Ramos (cell line): ENCODE data around the gene COQ9.
"Not testable (repeated sequence)": the region's sequence is repeated elsewhere in the genome, so short reads cannot be mapped to it uniquely, and the experiment has no call there.

ENCODE experiments used
- in situ Hi-C: fragments of 300-500 bp; cut with MboI; formaldehyde crosslinking; loops from one replicate; pipeline ENCODE4 v1.14.3; 2022; ENCODE audit warnings: low sequenced_read_pairs; ENCODE audit not compliant: unreplicated experiment

The COQ9 gene, protein sequence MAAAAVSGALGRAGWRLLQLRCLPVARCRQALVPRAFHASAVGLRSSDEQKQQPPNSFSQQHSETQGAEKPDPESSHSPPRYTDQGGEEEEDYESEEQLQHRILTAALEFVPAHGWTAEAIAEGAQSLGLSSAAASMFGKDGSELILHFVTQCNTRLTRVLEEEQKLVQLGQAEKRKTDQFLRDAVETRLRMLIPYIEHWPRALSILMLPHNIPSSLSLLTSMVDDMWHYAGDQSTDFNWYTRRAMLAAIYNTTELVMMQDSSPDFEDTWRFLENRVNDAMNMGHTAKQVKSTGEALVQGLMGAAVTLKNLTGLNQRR

DNA sequence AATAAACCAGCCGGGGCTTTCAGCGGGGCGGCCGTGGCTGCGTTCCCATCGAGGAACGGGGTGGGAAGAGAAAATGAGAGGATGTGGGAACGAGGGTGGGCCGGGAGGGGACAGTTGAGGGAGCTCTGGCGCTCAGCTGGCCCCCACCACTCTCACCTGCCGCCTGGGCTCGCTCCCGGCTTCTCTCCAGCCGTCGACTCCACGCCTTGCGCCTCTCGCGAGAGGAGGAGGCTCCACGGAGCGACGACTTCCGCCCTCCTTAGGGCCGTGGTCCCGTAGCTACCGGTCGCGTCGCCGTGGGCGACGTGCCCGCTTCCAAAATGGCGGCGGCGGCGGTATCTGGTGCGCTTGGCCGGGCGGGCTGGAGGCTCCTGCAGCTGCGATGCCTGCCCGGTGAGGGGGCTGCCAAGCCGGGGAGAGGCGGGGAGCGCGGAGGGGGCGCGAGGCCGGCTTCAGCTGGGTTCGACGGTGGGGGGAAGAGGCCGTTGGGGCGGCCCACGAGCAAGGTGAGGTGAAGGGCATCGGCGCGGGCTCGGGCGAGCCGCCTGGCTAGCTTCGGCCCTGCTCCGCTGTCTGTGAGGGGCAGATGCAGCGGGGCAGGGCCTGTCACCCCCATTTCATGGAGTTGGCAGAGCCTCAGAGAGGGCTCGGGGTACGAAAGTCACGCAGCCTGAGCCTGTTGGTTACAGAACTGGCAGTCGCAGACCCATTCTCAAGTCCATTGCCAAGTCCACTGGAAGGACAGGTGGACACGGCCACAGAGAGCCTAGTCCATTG lies at the start of gene COQ9, which contains the start of gene CIAPIN1:
Gene COQ9, plus strand, starts transcription at position 294 of the 777 bp plus-strand sequence. Its CDS starts 27 bp downstream, at position 321.
Gene CIAPIN1, minus strand, starts transcription at position 200 of the 777 bp plus-strand sequence. CDS start 6,457 bp downstream, outside the sequence.
- in situ Hi-C loops = no loop called here

DNA sequence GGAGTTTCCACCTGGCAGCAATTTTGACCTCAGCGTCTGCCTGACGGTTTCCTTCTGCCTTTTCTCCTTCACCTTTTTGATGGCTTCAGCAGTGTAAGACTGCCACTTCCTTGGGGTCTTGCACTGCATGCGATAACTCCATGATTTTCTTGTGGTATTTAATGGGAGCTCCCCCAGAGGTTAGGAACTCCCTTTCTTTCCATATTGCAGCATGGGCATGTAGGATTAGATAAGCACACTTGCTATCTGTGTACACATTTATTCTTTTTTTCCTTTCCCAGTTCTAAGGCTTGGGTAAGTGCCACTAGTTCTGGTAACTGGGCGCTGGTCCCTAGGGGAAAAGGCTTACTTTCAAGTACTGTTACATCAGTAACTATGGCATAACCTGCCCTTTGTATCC lies 49.8 kb upstream of the COQ9 start:
- in situ Hi-C loops = not testable (repeated sequence)

DNA sequence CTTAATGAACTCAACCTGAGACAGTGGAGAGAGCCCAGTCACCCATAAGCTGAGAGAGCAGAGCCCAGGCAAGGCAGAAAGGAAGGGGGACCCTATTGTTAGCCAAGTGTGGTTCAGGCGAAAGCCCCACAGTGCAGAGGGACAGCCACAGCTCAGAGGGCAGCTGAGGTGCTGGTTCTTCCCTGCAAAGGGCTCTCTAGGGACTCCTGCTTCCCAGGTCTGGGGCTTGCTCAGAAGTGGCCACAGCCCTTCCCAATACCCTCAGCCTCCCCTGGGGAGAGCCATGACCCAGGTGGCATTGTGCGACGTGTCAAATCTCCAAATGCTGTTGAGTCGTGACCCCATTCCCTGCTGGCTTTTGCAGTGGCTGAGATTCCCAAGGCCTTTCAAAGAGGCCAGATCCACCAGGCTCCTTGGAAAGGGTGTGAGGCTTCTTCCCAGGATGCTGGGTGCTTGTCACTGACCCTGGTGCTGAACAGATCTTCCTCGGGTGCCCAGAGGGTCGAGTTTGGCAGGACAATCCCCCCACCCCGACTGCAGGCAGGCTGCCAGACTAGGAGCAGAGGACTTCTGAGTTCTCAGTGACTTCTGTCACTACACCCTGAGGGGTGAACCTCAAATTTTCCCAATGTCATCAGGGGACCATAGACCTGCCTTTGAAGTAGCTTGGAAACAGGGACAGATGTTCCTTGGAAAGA lies 45.2 kb upstream of the COQ9 start:
- in situ Hi-C loops = no loop called here

DNA sequence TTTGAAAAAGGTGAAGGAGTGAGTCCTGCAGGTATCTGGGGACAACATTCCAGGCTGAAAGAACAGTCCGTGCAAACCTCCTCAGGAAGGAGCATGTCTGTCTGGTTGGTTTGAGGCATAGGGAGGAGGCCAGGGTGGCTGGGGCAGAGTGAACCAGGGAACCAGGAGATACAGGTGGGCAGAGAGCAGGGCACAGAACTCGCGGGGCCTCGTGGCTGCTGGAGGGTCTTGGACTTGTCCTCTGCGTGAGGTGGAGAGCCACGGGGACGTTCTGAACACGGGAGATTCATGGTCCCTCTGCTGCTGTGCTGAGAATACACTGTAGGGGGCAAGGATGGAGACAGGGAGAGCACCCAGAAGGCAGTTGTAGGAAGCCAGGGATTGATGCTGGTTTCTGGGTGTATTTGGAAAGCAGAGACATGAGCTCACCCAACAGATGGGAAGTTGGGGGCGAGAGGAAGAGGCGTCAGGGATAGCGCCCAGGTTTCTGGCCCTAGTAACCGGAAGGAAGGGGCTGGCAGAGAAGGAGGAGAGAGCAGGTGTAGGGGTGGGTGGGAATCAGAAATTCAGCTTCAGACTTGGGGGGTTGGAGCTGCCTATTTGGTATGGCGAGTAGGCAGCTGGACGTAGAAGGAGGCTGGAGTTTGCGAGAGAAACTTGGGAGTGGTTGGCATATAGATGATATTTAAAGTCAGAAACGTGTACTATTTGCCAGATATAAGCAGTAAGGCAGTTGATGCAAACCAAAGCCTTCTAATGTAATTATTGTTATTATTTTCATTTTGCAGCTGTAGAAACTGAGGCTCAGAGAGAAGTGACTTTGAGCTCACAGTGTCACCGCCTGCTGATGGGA lies 43.1 kb upstream of the COQ9 start, which contains the start of gene CCL17:
Gene CCL17, plus strand, starts transcription at position 803 of the 853 bp plus-strand sequence. CDS start 9,166 bp downstream, outside the sequence.
- in situ Hi-C loops = no loop called here

DNA sequence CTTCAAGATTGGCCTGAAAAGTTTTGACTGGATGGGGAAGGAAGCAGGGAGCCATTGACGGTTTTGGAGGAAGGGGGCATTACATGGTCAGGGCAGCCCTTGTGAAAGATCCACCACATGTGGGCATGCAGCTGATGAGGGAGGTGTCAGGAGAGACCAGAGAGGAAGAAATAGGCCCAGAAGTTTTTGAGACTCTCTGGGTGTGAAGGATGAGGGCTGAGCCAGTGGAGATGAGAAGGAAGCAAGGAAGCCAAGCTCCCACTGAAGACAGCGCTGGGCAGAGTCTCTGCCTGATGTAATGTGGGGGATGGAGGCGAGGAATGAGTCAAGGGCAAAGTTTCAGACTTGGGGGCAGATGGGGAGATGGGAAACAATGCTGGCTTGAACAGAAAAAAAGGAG lies 42.2 kb upstream of the COQ9 start:
- in situ Hi-C loops = no loop called here

DNA sequence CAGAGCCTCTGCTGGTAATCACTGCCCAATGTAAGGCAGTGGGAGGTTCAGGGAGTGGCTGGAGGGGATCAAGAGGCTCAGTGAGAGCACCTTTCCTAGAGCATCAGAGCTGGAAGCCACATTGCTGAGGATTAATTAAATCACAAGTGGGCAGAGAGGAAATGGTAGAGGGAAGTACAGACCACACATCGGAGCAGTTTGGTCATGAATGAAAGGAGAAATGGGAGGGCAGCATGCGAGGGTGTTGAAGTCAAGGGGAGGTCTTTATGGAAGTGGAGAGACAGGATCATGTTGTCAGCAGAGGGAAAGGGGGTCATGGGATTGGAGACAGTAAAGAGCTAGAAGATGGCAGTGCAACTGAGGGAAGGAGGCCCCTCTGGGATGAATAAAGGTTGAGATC lies 40.4 kb upstream of the COQ9 start:
- in situ Hi-C loops = no loop called here

DNA sequence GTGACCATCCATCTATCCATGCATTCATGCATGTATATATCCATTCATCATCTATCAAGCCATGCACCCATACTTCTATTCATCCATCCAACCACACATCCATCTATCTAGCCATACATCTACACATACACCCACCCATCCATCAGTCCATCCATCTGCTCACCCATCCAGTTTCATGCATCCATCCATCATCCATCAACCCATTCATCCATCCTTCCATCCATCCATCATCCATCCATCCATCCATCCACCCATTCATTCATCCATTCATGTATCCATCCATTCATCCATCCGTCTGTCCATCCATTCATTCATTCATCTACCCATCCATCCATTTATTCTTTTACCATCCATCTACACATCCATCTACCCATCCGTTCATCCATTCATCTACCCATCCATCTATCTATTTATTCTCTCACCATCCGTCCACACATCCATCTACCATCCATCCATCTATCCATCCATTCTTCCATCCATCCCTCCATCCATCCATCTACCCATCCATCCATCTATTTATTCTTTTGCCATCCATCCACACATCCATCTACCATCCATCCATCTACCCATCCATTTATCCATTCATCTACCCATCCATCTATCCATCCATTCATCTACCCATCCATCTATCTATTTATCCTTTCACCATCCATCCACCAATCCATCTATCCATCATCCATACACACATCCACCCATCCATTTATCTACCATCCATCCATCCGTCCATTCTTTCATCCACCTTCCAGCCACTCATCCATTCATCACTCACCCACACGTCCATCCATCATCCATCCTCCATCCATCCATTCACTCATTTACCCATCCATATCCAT lies 39.5 kb upstream of the COQ9 start:
- in situ Hi-C loops = no loop called here

DNA sequence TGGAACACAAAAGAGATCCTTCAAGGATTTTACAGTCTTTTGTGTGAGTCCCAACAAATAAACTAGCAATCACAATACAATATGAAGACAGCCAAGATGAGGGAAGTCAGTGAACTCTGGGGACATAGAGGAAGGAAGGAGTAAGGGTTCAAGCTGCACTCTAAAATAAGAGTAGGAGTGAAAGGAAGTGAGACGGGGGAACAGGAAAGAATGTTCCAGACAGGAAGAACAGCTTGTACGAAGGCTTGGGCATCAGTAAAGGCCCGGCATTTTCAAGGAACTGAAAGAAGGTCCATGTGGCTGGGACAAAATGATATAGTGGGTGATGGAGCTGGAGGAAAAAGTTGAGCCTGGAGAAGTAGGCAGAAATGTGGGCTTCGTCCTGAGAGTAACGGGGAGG lies 38.2 kb upstream of the COQ9 start:
- in situ Hi-C loops = no loop called here

DNA sequence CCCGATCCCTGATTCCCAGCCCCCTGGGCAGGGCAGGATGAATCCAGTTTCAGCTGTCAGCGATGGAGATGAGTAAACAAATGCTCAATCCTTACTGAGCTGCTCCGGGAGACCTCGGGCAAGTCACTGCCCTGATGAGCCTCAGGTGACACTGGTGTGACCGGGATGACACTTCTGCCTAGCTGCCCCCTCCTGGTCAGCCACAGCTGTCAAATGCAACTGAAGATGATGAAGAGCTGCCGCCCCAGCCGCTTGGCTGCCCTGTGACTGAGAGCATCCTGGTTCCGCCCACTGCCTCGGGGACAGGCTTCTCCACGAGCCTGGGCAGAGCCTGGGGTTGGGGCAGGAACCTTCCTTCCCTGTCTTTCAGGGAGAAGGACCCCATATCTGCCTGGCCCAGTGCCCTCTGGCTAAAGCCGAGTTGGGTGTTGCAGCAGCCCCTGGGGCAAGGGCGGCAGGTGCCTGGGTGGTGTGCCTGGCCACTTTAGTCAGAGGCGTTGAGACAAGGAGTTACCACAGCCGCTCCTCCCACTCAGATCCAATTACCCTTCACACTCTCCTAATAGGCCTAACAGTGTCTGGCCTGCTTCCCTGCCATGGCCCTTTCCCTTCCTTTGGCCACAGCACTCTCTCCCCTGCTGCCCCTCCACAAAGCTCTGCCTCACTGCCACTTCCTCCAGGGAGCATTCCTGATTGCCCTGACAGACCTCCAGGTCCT lies 37.2 kb upstream of the COQ9 start:
- in situ Hi-C loops = no loop called here

DNA sequence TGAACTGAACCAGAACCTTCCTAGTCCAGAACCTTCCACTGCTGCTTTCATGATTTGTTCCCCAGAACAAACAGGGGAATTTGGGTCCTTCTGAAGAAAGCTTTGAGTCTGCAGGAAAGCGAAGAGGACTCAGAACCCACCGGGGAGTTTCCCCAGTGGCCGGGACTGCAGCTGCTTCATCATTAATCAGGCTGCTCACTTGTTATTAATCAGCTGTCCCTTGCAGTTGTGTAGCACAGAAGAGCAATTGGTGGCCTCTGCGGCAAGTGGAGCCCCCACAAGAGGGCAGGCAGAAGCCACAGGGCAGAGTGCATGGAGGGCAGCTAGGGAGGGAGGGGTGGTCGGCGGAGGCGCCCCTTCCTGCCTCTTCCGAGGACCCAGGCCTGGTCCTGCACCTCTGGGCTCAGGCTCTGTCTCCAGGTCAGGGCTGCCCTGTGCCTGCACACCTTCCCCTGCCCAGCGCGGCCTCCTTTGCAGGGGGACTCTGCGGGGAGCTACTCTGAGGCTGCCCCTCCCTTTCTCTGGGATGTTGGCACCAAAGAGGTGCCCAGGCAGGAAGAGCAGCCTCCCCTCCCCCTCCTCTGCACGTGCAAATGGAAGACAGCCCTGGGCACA lies 35.8 kb upstream of the COQ9 start:
- in situ Hi-C loops = no loop called here

DNA sequence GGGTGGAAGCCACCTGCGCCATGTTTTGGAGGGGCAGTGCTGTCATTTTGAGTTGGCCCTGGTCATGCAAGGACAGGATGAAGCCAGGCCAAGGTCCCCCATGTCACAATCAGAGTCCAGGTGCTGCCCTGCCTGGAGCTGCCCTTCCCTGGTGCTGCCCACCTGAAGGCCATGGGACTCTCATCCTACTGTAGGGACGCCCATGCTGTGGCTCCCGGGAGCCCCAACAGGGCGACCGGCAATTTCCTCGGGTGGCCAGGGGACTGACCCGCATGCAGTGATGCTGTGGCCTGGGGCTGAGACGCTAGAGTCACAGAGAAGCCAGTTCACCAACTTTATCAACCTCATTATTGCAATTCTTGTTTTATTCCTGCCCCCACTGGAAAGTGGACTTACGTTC lies 34.7 kb upstream of the COQ9 start:
- in situ Hi-C loops = no loop called here

DNA sequence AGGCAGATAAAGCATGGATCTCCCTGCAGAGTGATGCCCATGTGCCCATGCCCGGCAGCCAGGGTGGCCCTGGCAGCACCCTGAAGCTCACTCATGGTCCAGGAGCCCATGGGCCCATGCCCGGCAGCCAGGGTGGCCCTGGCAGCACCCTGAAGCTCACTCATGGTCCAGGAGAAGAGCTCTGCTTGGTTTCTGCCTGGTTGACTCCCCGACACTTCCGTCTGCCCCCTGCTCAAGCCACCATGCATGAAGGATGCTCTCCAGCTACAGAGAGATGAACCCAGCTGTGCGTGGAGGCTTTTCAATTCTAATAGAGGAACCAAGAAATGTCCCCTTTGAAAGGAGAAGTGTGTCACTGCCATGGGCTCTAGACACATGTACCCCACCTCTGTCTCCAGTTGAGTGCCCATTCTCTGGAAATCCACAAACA lies 34.0 kb upstream of the COQ9 start:
- in situ Hi-C loops = no loop called here

DNA sequence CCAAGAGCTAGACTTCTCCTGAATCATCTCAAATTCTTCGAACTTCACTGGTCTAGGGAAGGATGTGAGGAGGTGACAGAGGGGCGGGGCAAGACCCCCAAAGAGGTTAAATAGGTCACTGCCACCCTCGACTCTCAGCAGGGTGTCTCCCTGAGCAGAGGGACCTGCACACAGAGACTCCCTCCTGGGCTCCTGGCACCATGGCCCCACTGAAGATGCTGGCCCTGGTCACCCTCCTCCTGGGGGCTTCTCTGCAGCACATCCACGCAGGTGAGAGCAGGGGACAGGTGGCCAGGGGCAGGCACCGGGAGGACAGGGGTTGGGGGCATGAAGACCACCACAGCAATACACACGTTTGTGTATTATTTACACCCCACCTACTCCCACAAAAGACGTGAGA lies 33.5 kb upstream of the COQ9 start:
- in situ Hi-C loops = no loop called here

DNA sequence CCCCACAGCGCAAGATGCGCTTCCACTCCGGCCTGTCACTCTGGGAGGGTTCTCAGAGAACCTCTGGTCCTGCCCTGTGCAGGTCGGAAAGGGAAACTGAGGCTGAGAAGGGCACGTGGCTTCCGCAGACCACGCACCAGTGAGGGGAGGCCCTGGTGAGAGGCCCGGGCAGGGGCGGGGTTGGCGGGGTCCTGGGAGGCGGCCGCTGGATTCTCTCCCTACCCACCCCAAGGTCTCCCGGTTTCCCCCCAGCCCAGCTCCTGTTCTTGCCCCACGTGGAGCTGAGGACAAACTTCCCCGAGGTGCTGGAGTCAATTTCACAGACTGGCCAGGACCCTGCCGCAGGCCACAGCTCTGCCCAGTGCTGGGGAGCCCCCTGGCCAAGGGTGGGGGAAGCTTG lies 31.2 kb upstream of the COQ9 start:
- in situ Hi-C loops = loop anchor here (5.0 kb wide), 2 partner anchors 114 to 334 kb away; no protein-coding TSS in a partner anchor

DNA sequence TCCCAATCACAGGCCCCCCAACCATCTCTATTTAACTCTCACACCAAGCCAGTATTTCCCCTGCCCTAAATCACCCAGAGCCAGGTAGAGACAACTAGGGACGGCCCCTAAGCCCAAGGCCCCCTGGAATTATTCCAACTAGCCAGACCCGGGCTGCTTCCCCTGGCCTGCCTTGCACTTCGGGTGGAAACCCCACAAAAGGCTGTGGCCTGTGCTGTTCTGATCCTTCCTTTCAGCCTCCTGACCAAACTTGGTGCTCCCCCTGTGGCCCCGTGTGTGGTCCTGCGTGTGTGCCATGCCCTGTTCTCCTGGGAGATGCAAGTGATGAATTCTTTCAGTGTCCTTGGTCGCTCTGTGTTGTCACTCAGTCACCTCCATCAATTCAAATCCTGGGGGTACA lies 27.8 kb upstream of the COQ9 start:
- in situ Hi-C loops = loop anchor here (5.0 kb wide), 2 partner anchors 117 to 337 kb away; no protein-coding TSS in a partner anchor

DNA sequence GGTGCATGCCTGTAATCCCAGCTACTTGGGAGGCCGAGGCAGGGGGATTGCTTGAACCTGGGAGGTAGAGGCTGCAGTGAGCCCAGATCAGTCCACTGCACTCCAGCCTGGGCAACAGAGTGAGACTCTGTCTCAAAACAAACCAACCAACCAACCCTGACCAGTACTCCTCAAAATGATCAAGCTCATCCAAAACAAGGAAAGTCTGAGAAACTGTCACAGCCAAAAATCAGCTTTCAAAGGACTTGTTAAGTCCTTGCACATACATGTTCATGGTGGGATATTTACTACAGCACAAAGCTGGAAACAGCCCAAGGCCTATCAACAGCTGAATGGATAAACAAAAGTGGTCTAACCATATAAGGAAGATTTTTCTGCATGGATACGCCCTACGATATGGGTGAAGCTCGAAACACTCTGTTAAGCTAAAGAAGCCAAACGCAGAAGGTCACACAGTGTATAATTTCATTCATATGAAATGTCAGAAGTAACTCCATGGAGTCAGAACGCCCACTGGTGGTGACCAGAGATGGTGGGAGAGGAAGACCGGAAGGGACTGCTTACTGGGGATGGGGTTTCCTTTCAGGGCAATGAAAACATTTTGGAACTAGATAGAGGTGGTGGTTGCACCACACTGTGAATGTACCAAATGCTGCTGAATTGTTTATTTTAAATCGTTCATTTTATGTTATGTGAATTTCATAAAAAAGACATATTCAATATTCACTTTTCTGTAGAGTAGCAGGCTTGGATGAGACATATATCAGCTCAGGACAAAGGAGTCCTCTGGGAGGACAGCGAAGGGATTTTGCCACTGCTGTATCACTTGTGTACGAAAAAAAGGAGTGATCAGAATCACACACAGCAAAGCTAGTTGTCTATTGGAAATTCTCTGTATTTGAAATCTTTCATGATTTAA lies 25.0 kb upstream of the COQ9 start:
- in situ Hi-C loops = loop anchor here (5.0 kb wide), 1 partner anchor 95 kb away; no protein-coding TSS in a partner anchor

DNA sequence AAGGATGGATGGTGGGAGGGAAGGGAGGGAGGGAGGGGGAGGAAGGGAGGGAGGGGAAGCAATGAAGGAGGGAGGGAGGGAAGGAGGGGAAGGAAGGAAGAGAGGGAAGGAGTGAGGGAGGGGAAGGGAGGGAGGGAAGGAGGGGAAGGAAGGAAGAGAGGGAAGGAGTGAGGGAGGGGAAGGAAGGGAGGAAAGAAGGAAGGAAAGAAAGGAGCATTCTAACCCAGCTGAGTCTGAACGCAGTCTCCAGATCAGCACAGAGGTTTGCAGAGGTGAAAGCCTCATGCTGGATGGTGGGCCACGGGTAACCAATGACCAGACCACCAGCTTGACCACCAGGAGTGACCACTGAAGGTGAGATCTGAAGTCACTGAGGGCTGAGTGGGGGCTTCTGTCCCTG lies 24.1 kb upstream of the COQ9 start:
- in situ Hi-C loops = loop anchor here (5.0 kb wide), 1 partner anchor 94 kb away; no protein-coding TSS in a partner anchor
